Measurements from ENCODE around the gene PSMD13.

- no peak for TF ChIP-seq POLR2A (IDR thresholded peaks at IDR 0.05)
- no peak for TF ChIP-seq POLR2AphosphoS5 (IDR thresholded peaks at IDR 0.05)
- TF ChIP-seq CTCF (IDR thresholded peaks at IDR 0.05), result no peak
- no peak for TF ChIP-seq EP300 (IDR thresholded peaks at IDR 0.05)
Measured at GRCh38 chr11:199782-200181, 37.0 kb upstream of the PSMD13 start.
